NB4 (cell line): ENCODE results near the gene MALRD1.

Experiments
- MYC ChIP-seq: IDR thresholded peaks from 2 replicates; pipeline ENCODE4 v1.6.1; 2011; ENCODE audit warnings: low read depth, low read length
- TF ChIP-seq, protein P1 (sequence below): IDR thresholded peaks from one replicate; pipeline ENCODE4 v1.5.1; 2012; ENCODE audit warnings: low read depth, low read length
- TF ChIP-seq, protein P2 (sequence below): IDR thresholded peaks from 2 replicates; pipeline ENCODE4 v1.6.1; 2011; ENCODE audit warnings: low read depth, low read length

DNA sequence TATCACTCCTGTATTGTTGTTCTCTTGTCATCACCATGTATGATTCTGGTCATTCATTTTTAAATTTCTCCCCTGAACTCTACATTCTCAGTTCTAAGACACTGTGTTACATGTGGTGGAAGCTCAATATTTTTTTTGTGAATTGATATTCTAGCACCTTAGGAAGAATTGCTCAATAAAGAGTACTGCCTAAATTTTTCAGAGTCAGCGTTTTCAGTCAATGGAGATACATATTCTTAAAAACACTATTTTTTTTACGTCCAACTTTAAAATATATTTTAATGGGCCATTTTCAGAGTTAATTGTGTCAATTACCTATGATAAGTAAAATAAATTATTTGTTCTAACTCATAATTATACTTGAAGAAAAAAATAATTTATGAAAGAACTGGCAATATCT is 557.2 kb downstream of the MALRD1 start:
- TF ChIP-seq, protein P1, sequence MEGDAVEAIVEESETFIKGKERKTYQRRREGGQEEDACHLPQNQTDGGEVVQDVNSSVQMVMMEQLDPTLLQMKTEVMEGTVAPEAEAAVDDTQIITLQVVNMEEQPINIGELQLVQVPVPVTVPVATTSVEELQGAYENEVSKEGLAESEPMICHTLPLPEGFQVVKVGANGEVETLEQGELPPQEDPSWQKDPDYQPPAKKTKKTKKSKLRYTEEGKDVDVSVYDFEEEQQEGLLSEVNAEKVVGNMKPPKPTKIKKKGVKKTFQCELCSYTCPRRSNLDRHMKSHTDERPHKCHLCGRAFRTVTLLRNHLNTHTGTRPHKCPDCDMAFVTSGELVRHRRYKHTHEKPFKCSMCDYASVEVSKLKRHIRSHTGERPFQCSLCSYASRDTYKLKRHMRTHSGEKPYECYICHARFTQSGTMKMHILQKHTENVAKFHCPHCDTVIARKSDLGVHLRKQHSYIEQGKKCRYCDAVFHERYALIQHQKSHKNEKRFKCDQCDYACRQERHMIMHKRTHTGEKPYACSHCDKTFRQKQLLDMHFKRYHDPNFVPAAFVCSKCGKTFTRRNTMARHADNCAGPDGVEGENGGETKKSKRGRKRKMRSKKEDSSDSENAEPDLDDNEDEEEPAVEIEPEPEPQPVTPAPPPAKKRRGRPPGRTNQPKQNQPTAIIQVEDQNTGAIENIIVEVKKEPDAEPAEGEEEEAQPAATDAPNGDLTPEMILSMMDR: no peak
- no peak for TF ChIP-seq MYC
- TF ChIP-seq, protein P2, sequence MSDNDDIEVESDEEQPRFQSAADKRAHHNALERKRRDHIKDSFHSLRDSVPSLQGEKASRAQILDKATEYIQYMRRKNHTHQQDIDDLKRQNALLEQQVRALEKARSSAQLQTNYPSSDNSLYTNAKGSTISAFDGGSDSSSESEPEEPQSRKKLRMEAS: no peak
